ENCODE measurements around the gene TMEM37. TPM values are rescaled to one million over a fixed set of nuclear protein-coding genes. Genes with fewer than 3 reads are reported as not detected.

The TMEM37 gene
- total and polyA plus RNA-seq, 9 of the 15 experiments (the other 6 are each of a cell fraction or from before 2014, with no cell fraction given): 0.03 to 0.64 (median 0.31) TPM; not detected in 1

GRCh38 chr2:119477113-119477505 is 45.5 kb downstream of the TMEM37 start (continued):
- no peak for TF ChIP-seq NR4A1 (CRISPR knock-in tag; IDR thresholded peaks at IDR 0.05)
- no peak for TF ChIP-seq NR4A1 (tag; IDR thresholded peaks at IDR 0.05)
- TF ChIP-seq CREB5 (CRISPR knock-in tag; IDR thresholded peaks at IDR 0.05): no peak

DNA sequence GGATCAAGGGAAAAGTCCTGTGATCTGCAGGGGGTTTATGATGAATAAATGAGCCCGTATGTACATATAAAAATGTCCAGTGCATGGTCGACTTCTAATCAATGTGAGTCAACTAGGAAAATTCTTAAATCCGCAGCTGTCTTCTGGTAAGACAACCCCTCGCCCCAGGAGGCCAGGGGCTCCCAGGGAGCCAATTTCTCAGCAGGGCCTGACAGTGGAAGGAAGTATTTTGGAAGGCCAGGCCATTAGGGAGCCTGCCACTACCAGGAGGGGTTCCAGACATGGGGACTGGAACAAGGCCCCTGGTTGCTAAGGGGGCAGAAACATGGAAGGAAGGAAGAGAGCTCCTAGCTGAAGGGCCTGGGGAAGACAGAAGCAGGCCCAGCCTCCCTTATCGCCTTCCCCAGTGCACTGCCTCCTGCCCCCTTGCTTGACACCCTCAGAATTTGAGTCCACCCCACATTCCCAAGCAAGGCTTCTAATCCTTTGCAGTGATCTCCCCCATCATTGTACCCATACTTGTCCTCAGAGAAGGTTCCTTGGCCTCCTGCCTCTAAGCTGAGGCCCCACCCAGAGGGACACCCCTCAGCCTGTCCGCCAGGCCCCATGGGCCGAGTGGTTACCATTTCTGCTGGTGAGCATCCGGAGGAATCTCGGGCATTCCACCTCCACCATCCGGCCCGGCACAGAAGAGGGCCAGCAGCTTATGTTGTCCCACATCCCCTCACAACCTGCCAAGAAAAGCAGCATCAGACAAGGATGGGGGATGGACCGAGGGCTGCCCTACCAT is 46.7 kb downstream of the TMEM37 start:
- no peak for FAIRE-seq
- Histone ChIP-seq H3K79me2 (ENCODE audit: control insufficient read depth, insufficient read depth, low read length) (no peaks in the 10 kb centered on the region), H3K27me3 (ENCODE audit: control insufficient read depth in 2 of 2, insufficient read depth in 2 of 2, low read length in 2 of 2) (peaks cover 5 to 66% of the 10 kb centered on the region in 2 experiments; a peak in 3 of 5 replicates), H4K20me1 (replicated peaks; ENCODE audit: control insufficient read depth, insufficient read depth, low read length) (no peaks in the 10 kb centered on the region; the same call in 1 of the 2 replicates), H3K27ac (ENCODE audit: extremely low read depth, low read depth, low read length) (no peak overlapping the region), H3K9me1 (ENCODE audit: control insufficient read depth, insufficient read depth, low read length) (no peaks in the 10 kb centered on the region), H3K9ac (ENCODE audit: insufficient read depth in 1 of 2, low read depth in 2 of 2, low read length in 2 of 2) (no peak overlapping the region), H3K4me1 (replicated peaks in 1 of 2; ENCODE audit: control insufficient read depth in 2 of 2, insufficient read depth in 2 of 2, low read length in 2 of 2) (peaks cover 4 to 9% of the 10 kb centered on the region in 2 experiments; a peak in 3 of 5 replicates), H3K36me3 (ENCODE audit: control insufficient read depth, insufficient read depth, low read length) (no peaks in the 10 kb centered on the region), H3K4me3 (no peak overlapping the region), H2AFZ (ENCODE audit: low read depth, low read length) (no peak overlapping the region), H3K4me2 (ENCODE audit: insufficient read depth, low read length) (no peak overlapping the region), H3K9me3 (replicated peaks; ENCODE audit: control insufficient read depth, insufficient read depth, low read depth, low read length) (no peaks in the 10 kb centered on the region)
- ChIA-PET CTCF (ENCODE audit: low intra/inter-chr PET ratio) (interaction anchor here (2.0 kb wide), 1 partner anchor 71 kb away, joined by 6 read pairs; no protein-coding TSS in a partner anchor), POLR2A (interaction anchor here (0.6 to 0.9 kb wide), 4 partner anchors 8 to 1042 kb away, joined by 3 read pairs; no protein-coding TSS in a partner anchor)
- DNase-seq (ENCODE audit: extremely low read depth in 1 of 4, low spot score in 3 of 4): no peak
- in situ Hi-C loops (cut with MboI): no loop called here
- no peak for TF ChIP-seq KLF6 (CRISPR knock-in tag; IDR thresholded peaks at IDR 0.05; ENCODE audit: borderline replicate concordance)
- TF ChIP-seq YBX1 (IDR thresholded peaks at IDR 0.05): no peak
- no peak for TF ChIP-seq HOMEZ (CRISPR knock-in tag; IDR thresholded peaks at IDR 0.05)
- TF ChIP-seq MEIS2 (IDR thresholded peaks at IDR 0.05; ENCODE audit: partially characterized antibody): no peak
- no peak for TF ChIP-seq ZNF282 (CRISPR knock-in tag; IDR thresholded peaks at IDR 0.05)
- TF ChIP-seq, protein P1, sequence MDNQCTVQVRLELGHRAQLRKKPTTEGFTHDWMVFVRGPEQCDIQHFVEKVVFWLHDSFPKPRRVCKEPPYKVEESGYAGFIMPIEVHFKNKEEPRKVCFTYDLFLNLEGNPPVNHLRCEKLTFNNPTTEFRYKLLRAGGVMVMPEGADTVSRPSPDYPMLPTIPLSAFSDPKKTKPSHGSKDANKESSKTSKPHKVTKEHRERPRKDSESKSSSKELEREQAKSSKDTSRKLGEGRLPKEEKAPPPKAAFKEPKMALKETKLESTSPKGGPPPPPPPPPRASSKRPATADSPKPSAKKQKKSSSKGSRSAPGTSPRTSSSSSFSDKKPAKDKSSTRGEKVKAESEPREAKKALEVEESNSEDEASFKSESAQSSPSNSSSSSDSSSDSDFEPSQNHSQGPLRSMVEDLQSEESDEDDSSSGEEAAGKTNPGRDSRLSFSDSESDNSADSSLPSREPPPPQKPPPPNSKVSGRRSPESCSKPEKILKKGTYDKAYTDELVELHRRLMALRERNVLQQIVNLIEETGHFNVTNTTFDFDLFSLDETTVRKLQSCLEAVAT (IDR thresholded peaks at IDR 0.05): no peak
- TF ChIP-seq ARHGAP35 (IDR thresholded peaks at IDR 0.05; ENCODE audit: partially characterized antibody): no peak
- TF ChIP-seq, protein P2, sequence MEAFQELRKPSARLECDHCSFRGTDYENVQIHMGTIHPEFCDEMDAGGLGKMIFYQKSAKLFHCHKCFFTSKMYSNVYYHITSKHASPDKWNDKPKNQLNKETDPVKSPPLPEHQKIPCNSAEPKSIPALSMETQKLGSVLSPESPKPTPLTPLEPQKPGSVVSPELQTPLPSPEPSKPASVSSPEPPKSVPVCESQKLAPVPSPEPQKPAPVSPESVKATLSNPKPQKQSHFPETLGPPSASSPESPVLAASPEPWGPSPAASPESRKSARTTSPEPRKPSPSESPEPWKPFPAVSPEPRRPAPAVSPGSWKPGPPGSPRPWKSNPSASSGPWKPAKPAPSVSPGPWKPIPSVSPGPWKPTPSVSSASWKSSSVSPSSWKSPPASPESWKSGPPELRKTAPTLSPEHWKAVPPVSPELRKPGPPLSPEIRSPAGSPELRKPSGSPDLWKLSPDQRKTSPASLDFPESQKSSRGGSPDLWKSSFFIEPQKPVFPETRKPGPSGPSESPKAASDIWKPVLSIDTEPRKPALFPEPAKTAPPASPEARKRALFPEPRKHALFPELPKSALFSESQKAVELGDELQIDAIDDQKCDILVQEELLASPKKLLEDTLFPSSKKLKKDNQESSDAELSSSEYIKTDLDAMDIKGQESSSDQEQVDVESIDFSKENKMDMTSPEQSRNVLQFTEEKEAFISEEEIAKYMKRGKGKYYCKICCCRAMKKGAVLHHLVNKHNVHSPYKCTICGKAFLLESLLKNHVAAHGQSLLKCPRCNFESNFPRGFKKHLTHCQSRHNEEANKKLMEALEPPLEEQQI (IDR thresholded peaks at IDR 0.05): no peak
- TF ChIP-seq CBX5 (IDR thresholded peaks at IDR 0.05; ENCODE audit: borderline replicate concordance, low read depth): no peak
- no peak for TF ChIP-seq NR2C1 (IDR thresholded peaks at IDR 0.05)
- no peak for TF ChIP-seq NR2C1 (tag; IDR thresholded peaks at IDR 0.05)
- no TSS peak for BruUV-seq (replicated peaks)
- WGBS (ENCODE audit: insufficient coverage, low coverage, missing lambda C conversion rate): under 1% methylated on average over 12 of the region's 12 CpGs
- intact Hi-C loops (cut with micrococcal nuclease): loop anchor here (10.0 kb wide), 1 partner anchor 454 kb away; no protein-coding TSS in a partner anchor
- ATAC-seq: no peak

Measured in K562 (cell line).